HepG2 (cell line): ENCODE results near the gene LGALS8. TPM values are rescaled to one million over a fixed set of nuclear protein-coding genes. Genes with fewer than 3 reads are reported as not detected.

Source experiments
- CBX5 ChIP-seq: sonication (generic); formaldehyde crosslinking; IDR thresholded peaks from 2 replicates; pipeline ENCODE4 v1.4.0; 2020; ENCODE audit warnings: missing genetic modification reagents, borderline replicate concordance
- ETV5 ChIP-seq: IDR thresholded peaks from 2 replicates; pipeline ENCODE4 v1.6.1; 2018; ENCODE audit warnings: missing biosample characterization, missing genetic modification reagents, inconsistent platforms, borderline replicate concordance
- FOSL2 ChIP-seq: sonication (generic); formaldehyde crosslinking; IDR thresholded peaks from 2 replicates; pipeline ENCODE4 v1.4.0; 2020; ENCODE audit warnings: missing genetic modification reagents
- FOXP1 ChIP-seq, 2 experiments: fragments of 450-650 bp in 1 of 2; IDR thresholded peaks; 2 replicates each; pipeline ENCODE4 v1.6.1; 2017 to 2018; ENCODE audit warnings: antibody characterized with exemption in 1 of 2
- GABPA ChIP-seq, 2 experiments: IDR thresholded peaks; 2 replicates each; pipeline ENCODE4 v1.6.1; 2011 to 2016; ENCODE audit warnings: low read depth in 2 of 2, low read length in 1 of 2, missing biosample characterization in 1 of 2, missing genetic modification characterization in 1 of 2
- HMG20A ChIP-seq: IDR thresholded peaks from 2 replicates; pipeline ENCODE4 v1.6.1; 2016; ENCODE audit warnings: borderline replicate concordance
- HMG20B ChIP-seq: conservative IDR thresholded peaks from 2 replicates; pipeline ENCODE4 v1.6.1; 2016; ENCODE audit warnings: missing genetic modification reagents, missing compliant biosample characterization
- HNF4A ChIP-seq: sonication (generic); formaldehyde crosslinking; IDR thresholded peaks from 2 replicates; pipeline ENCODE4 v1.4.0; 2020; ENCODE audit warnings: missing genetic modification reagents
- HOMEZ ChIP-seq: IDR thresholded peaks from 2 replicates; pipeline ENCODE4 v1.6.1; 2016; ENCODE audit warnings: low read depth
- JUN ChIP-seq: sonication (generic); formaldehyde crosslinking; IDR thresholded peaks from 2 replicates; pipeline ENCODE4 v1.4.0; 2020; ENCODE audit warnings: mild to moderate bottlenecking, missing genetic modification reagents
- KDM5B ChIP-seq: sonication (generic); formaldehyde crosslinking; IDR thresholded peaks from 2 replicates; pipeline ENCODE4 v1.4.0; 2020; ENCODE audit warnings: missing genetic modification reagents, mild to moderate bottlenecking, borderline replicate concordance
- KMT2B ChIP-seq: IDR thresholded peaks from 2 replicates; pipeline ENCODE4 v1.6.1; 2016; ENCODE audit warnings: missing genetic modification reagents, missing compliant biosample characterization
- LCORL ChIP-seq, 2 experiments: fragments of 450-650 bp in 1 of 2; sonication (generic) in 1 of 2; formaldehyde crosslinking in 1 of 2; IDR thresholded peaks; 2 replicates each; pipeline versions ENCODE4 v1.5.0 to v1.6.1; 2017 to 2020; ENCODE audit warnings: antibody characterized with exemption in 1 of 2, missing genetic modification reagents in 1 of 2
- MAFF ChIP-seq: IDR thresholded peaks from 2 replicates; pipeline ENCODE4 v1.6.1; 2011; ENCODE audit warnings: low read depth, low read length, improper control_type of control experiment
- MIXL1 ChIP-seq: IDR thresholded peaks from 2 replicates; pipeline ENCODE4 v1.6.1; 2016
- NONO ChIP-seq, 2 experiments: fragments of 450-650 bp in 1 of 2; sonication (generic) in 1 of 2; formaldehyde crosslinking in 1 of 2; IDR thresholded peaks in 1 of 2; conservative IDR thresholded peaks in 1 of 2; 2 replicates each; pipeline versions ENCODE4 v1.6.1 to v1.8.0; 2017 to 2022; ENCODE audit warnings: mild to moderate bottlenecking in 1 of 2, missing genetic modification reagents in 1 of 2, moderate library complexity in 1 of 2
- PRPF4 ChIP-seq: fragments of 200-400 bp; formaldehyde crosslinking; IDR thresholded peaks from 2 replicates; pipeline ENCODE4 v1.6.1; 2016; ENCODE audit warnings: low read length, low read depth; ENCODE audit not compliant: poor library complexity, severe bottlenecking
- RARA ChIP-seq: IDR thresholded peaks from 2 replicates; pipeline ENCODE4 v1.6.1; 2016; ENCODE audit warnings: missing genetic modification reagents, missing compliant biosample characterization
- SOX6 ChIP-seq, 2 experiments: fragments of 450-650 bp in 1 of 2; sonication (generic) in 1 of 2; formaldehyde crosslinking in 1 of 2; IDR thresholded peaks; 2 replicates each; pipeline versions ENCODE4 v1.4.0 to v1.6.1; 2017 to 2020; ENCODE audit warnings: antibody characterized with exemption in 1 of 2, mild to moderate bottlenecking in 1 of 2, missing genetic modification reagents in 1 of 2
- TCF7 ChIP-seq: sonication (generic); IDR thresholded peaks from 2 replicates; pipeline ENCODE4 v1.6.1; 2016; ENCODE audit warnings: antibody characterized with exemption, low read depth
- ZNF274 ChIP-seq: sonication (generic); formaldehyde crosslinking; IDR thresholded peaks from 2 replicates; pipeline ENCODE4 v1.5.1; 2020; ENCODE audit warnings: mild to moderate bottlenecking, missing genetic modification reagents
- ZNF350 ChIP-seq: sonication (generic); formaldehyde crosslinking; IDR thresholded peaks from 2 replicates; pipeline ENCODE4 v1.4.0; 2020; ENCODE audit warnings: mild to moderate bottlenecking, low read depth, missing genetic modification reagents, borderline replicate concordance
- ZNF790 ChIP-seq: sonication (generic); formaldehyde crosslinking; IDR thresholded peaks from 2 replicates; pipeline ENCODE4 v1.8.0; 2022; ENCODE audit warnings: missing genetic modification reagents, mild to moderate bottlenecking, borderline replicate concordance
- ZZZ3 ChIP-seq: sonication (generic); formaldehyde crosslinking; IDR thresholded peaks from 2 replicates; pipeline ENCODE4 v1.4.0; 2020; ENCODE audit warnings: missing genetic modification reagents, mild to moderate bottlenecking, borderline replicate concordance
- polyA plus RNA-seq, 8 experiments: library from polyadenylated mRNA; depleted of rRNA in 3 of 8; stranded (reverse) in 7 of 8; unstranded in 1 of 8; fragments of >200 nt; fragmentation: Illumina TruSeq in 4 of 8; extraction: Trizol in 4 of 8; gene quantifications; 2 replicates each; pipeline versions ENCODE4 v1.2.1 to v1.2.3, GENCODE V29; 2011 to 2016; ENCODE audit warnings: low read depth in 4 of 8, missing spikeins in 1 of 8, mixed read lengths in 1 of 8; ENCODE audit not compliant: insufficient read depth in 1 of 8
- total RNA-seq, 5 experiments: library from RNA; depleted of rRNA; stranded (reverse); fragments of >200 nt; fragmentation: Illumina TruSeq; extraction: Trizol; gene quantifications; 2 replicates each; pipeline ENCODE4 v1.2.3, GENCODE V29; 2016; ENCODE audit warnings: low read depth in 1 of 5
- TF ChIP-seq, protein P1 (sequence below): sonication (generic); formaldehyde crosslinking; conservative IDR thresholded peaks from 2 replicates; pipeline ENCODE4 v1.4.0; 2020; ENCODE audit warnings: mild to moderate bottlenecking, missing genetic modification reagents, moderate library complexity

LGALS8 gene
- total and polyA plus RNA-seq, 2 of the 13 experiments (the other 11 are each of a cell fraction or from before 2014, with no cell fraction given) = 29.3 to 185 TPM

DNA sequence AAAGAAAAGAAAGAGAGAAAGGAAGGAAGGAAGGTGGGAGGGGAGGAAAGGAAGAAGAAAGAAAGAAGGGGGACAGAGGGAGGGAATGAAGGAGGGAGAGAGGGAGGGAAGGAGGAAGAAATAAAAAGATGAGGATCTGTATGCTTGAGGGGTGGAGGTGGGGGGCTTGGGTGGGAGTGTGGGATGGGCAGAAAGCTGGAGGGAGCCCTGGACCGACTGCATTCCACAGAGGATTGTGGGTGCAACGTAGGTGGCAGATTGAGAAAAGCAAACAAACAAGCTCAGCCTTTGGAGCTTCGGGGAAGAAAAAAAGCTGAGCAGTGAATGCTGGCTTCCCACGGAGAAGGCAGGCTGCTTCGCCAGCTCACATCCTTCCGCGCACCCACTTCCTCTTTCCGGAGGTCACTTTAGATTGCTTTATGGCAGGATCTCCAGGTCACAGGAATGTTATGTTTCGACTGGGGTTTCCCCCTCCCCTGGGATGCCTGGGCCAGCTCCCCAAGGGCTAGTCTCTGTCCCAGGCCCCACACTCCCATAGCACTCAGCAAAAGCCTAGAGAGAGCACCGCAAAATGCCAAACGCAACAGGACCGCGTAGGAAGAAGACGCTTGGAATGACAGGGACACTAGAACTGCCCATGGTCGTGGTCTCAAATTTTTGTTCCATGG, 20.7 kb upstream of the LGALS8 start (continued):
- TF ChIP-seq FOSL2 (CRISPR knock-in tag) (peak; percentile 65), NONO (IDR thresholded peaks at IDR 0.05) (no peak), NONO (CRISPR knock-in tag; conservative IDR thresholded peaks at IDR 0.05) (0 out of 2 replicates have a peak, but pooled peaks have one; percentile 22), ZZZ3 (CRISPR knock-in tag) (no peak), LCORL (IDR thresholded peaks at IDR 0.05) (no peak), LCORL (CRISPR knock-in tag; IDR thresholded peaks at IDR 0.05) (peak; percentile 84), HOMEZ (CRISPR knock-in tag) (peak; percentile 91; the same call in 1 of the 2 replicates), KDM5B (CRISPR knock-in tag) (peak; percentile 47; the same call in 1 of the 2 replicates), KMT2B (peak; percentile 26; the same call in 1 of the 2 replicates), SOX6 (IDR thresholded peaks at IDR 0.05) (no peak), SOX6 (CRISPR knock-in tag; IDR thresholded peaks at IDR 0.05) (peak; percentile 74), GABPA (IDR thresholded peaks at IDR 0.05; ENCODE audit: low read depth, low read length) (peak; percentile 44), GABPA (CRISPR knock-in tag; IDR thresholded peaks at IDR 0.05; ENCODE audit: low read depth) (peak; percentile 83), MAFF (peak; percentile 63), PRPF4 (peak; percentile 66), RARA (peak; percentile 88), FOXP1 (IDR thresholded peaks at IDR 0.05) (0 out of 2 replicates have a peak, but pooled peaks have one; percentile 1), FOXP1 (CRISPR knock-in tag; IDR thresholded peaks at IDR 0.05) (peak; percentile 59; the same call in 1 of the 2 replicates), ZNF274 (CRISPR knock-in tag) (peak; percentile 45; the same call in 1 of the 2 replicates), HNF4A (CRISPR knock-in tag) (peak; percentile 34; the same call in 1 of the 2 replicates), ZNF350 (CRISPR knock-in tag) (peak; percentile 54; the same call in 1 of the 2 replicates), MIXL1 (CRISPR knock-in tag) (peak; percentile 54; the same call in 1 of the 2 replicates), TCF7 (peak; percentile 59), HMG20A (CRISPR knock-in tag) (peak; percentile 86; the same call in 1 of the 2 replicates), JUN (CRISPR knock-in tag) (no peak), ZNF790 (CRISPR knock-in tag) (no peak), ETV5 (CRISPR knock-in tag) (peak; percentile 98), CBX5 (CRISPR knock-in tag) (peak; percentile 62; the same call in 1 of the 2 replicates), HMG20B (peak; percentile 39; the same call in 1 of the 2 replicates)
- TF ChIP-seq, protein P1, sequence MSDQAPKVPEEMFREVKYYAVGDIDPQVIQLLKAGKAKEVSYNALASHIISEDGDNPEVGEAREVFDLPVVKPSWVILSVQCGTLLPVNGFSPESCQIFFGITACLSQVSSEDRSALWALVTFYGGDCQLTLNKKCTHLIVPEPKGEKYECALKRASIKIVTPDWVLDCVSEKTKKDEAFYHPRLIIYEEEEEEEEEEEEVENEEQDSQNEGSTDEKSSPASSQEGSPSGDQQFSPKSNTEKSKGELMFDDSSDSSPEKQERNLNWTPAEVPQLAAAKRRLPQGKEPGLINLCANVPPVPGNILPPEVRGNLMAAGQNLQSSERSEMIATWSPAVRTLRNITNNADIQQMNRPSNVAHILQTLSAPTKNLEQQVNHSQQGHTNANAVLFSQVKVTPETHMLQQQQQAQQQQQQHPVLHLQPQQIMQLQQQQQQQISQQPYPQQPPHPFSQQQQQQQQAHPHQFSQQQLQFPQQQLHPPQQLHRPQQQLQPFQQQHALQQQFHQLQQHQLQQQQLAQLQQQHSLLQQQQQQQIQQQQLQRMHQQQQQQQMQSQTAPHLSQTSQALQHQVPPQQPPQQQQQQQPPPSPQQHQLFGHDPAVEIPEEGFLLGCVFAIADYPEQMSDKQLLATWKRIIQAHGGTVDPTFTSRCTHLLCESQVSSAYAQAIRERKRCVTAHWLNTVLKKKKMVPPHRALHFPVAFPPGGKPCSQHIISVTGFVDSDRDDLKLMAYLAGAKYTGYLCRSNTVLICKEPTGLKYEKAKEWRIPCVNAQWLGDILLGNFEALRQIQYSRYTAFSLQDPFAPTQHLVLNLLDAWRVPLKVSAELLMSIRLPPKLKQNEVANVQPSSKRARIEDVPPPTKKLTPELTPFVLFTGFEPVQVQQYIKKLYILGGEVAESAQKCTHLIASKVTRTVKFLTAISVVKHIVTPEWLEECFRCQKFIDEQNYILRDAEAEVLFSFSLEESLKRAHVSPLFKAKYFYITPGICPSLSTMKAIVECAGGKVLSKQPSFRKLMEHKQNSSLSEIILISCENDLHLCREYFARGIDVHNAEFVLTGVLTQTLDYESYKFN (CRISPR knock-in tag) = peak; percentile 78; the same call in 1 of the 2 replicates
